SKM-1 treated with dmso at 0.1 percent for 144 hours (cell line): ENCODE data around the gene RPS6KB2.
"Not testable (repeated sequence)": the region's sequence is repeated elsewhere in the genome, so short reads cannot be mapped to it uniquely, and the experiment has no call there.

Source experiments
- DNase-seq: peaks from one replicate; lab custom pipeline; 2025; ENCODE audit not compliant: unreplicated experiment; lab: John Stamatoyannopoulos, UW

Gene RPS6KB2

GRCh38 chr11:67465189-67465510 lies 36.9 kb downstream of the RPS6KB2 start:
- DNase-seq: no peak

DNA sequence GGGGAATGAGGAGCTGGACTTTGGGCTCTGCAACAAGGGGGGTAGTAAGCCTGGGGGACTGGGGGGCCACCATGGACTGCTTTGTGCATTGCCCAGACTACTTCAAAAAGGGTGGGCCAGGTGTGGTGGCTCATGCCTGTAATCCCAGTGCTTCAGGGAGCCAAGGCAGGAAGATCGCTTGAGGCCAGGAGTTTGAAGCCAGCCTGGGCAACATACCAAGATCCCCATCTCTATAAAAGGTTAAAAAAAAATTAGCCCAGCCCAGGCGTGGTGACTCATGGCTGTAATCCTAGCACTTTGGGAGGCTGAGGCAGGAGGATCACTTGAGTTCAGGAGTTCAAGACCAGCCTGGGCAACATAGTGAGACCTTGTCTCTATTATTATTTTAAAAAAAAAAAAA lies 37.2 kb downstream of the RPS6KB2 start:
- DNase-seq: not testable (repeated sequence)

DNA sequence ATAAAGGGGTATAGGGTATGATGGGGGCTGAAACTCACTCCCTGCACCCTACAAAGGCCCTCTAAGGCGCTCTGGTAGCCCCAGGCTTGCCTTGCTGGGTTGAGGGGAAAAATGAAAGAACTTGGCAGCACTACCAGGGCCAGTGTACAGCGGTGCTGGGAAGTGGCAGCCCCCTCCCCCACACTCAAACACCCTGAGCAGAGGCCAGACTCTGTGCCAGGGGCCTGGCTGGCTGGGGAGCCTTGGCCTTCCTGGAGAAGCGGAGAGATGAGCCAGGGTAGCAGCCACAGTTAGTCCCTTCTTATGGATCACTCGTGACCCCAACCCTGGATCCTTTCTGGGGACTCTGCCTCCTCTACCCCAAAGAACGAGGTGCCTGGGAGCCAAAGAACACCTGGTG lies 38.1 kb downstream of the RPS6KB2 start:
- no peak for DNase-seq

GRCh38 chr11:67466962-67467771 lies 38.9 kb downstream of the RPS6KB2 start:
- DNase-seq: no peak

GRCh38 chr11:67468056-67468455 lies 39.8 kb downstream of the RPS6KB2 start:
- DNase-seq: no peak

DNA sequence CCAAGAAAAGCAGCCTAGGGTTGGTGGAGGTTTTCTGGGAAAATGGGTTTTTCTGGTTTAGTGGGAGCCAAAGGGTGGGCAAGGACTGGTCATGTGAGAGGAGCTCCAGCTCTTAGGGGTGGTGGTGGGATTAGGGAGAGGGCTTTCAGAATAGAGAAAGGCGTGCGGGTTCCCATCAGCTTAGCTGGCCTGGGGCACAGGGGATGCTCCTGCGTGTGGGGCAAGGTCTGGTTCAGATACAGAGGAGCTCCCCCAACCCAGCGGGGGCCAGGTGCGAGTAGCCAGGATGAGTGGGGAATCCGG lies 40.1 kb downstream of the RPS6KB2 start:
- no peak for DNase-seq

GRCh38 chr11:67468759-67469507 lies 40.6 kb downstream of the RPS6KB2 start, which contains the start of gene TMEM134:
TSS of gene TMEM134 (minus strand) at chr11:67469251. CDS start at chr11:67469192, 59 bp downstream.
- peak; percentile 79 for DNase-seq

GRCh38 chr11:67469508-67469811 lies 41.2 kb downstream of the RPS6KB2 start:
- DNase-seq: no peak

DNA sequence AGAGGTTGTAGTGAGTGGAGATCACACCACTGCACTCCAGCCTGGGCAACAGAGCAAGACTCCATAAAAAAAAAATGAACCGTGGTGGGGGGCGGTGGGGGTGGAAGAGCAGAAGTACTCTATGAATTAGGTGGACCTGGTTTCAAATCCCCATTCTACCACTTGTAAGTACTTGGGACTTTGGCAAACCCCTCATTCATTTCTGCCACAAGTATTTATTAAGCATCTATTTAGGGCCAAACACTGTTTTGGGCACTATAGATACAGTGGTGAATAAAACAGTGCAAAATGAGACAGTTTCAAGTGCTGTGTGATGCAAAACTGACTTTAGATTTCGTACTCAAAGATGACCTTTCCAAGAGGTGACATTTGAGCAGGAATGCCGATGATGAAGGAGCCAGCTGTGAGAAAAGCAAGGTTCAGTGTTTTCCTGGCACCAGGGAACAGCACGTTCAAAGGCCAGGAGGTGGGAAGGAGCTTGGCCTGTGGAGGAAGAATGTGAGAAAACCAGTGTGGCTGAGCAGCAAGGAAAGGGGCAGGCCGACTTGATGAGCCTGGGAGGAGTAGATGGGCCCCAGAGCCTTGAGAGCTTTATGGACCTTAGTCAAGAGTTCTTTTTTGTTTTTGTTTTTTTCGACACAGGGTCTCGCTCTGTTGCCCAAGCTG lies 42.2 kb downstream of the RPS6KB2 start:
- no peak for DNase-seq

GRCh38 chr11:67472882-67473281 lies 44.6 kb downstream of the RPS6KB2 start:
- no peak for DNase-seq

DNA sequence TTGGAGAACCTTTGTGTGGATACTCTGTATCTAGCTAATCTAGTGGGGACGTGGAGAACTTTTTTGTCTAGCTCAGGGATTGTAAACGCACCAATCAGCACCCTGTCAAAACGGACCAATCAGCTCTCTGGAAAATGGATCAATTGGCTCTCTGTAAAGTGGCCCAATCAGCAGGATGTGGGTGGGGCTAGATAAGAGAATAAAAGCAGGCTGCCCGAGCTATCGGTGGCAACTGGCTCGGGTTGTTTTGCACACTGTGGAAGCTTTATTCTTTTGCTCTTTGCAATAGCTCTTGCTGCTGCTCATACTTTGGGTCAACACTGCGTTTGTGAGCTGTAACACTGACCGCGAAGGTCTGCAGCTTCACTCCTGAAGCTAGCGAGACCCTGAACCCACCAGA lies 48.4 kb downstream of the RPS6KB2 start:
- DNase-seq: not testable (repeated sequence)

GRCh38 chr11:67477344-67478050 lies 49.2 kb downstream of the RPS6KB2 start:
- not testable (repeated sequence) for DNase-seq

GRCh38 chr11:67482275-67482826 lies 54.1 kb downstream of the RPS6KB2 start:
- DNase-seq: peak; percentile 75

GRCh38 chr11:67482827-67483798 lies 54.8 kb downstream of the RPS6KB2 start, which contains the start of gene AIP:
TSS of gene AIP (plus strand) at chr11:67483026. CDS start at chr11:67483159, 133 bp downstream.
- peak; percentile 97 for DNase-seq

DNA sequence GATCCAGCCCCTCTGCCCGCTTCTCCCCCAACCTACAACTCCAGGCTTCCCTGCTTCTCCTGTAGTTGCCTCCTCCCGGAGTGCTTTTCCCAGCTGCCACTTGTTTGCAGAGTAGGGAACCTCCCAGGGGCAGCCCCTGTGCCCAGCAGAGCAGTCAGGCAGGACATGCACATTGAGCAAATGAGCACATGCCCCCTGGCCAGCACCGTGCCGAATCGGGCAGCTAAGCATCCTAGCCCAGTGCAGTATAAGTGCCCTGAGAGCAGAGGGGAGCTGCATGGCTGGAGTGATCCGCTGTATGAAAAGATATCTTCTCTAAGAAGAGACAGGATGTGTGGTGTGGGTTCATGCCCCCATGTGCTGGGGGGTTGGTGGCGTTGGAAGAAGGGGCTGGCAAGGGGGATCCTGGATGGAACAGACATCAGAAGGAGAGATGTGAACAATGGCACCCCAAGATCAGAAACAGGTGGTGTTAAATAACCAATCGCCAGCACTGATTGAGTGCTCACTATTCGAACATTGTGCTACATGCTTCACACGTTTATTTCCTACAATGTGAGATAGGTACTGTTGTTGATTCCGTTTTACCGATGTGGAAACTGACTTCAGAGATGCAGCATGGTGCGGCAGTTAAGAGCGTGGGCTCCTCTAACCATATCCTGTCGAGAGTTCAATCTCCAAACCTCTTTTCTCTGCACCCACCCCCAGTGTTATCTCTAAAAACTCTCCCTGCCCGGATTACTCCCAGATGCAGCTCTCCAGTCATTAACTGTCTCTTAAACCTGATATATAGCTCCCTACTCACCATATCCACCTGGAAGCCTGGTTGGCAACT lies 55.8 kb downstream of the RPS6KB2 start:
- no peak for DNase-seq

- DNase-seq: peak; percentile 31
These were observed 56.6 kb downstream of the RPS6KB2 start for GRCh38 chr11:67484847-67485311.
